ENCODE measurements around the gene MYO9A.
A peak's percentile ranks its signal among the peaks of the same experiment; 100 is the strongest.
"Not testable (repeated sequence)": the region's sequence is repeated elsewhere in the genome, so short reads cannot be mapped to it uniquely, and the experiment has no call there.

Gene MYO9A

GRCh38 chr15:72074335-72075060, 43.5 kb downstream of the MYO9A start:
- TF ChIP-seq CTCF (IDR thresholded peaks at IDR 0.05; ENCODE audit: poor library complexity, severe bottlenecking): no peak
- H3K27me3 ChIP-seq (ENCODE audit: insufficient read depth, poor library complexity, severe bottlenecking): no peaks in the 10 kb centered on the region
- no peak overlapping the region for H3K4me3 ChIP-seq (ENCODE audit: severe bottlenecking)
- ATAC-seq (ENCODE audit: low read depth) (no peak), DNase-seq (ENCODE audit: low spot score) (no peak)
- H3K9me3 ChIP-seq (ENCODE audit: severe bottlenecking): no peaks in the 10 kb centered on the region
- H3K4me1 ChIP-seq (ENCODE audit: insufficient read depth, poor library complexity, severe bottlenecking): no peaks in the 10 kb centered on the region
- no peak overlapping the region for H3K27ac ChIP-seq (ENCODE audit: poor library complexity, severe bottlenecking)
- H3K36me3 ChIP-seq (ENCODE audit: low read depth): no peaks in the 10 kb centered on the region

GRCh38 chr15:72071448-72071825, 46.5 kb downstream of the MYO9A start:
- H3K27me3 ChIP-seq (ENCODE audit: insufficient read depth, poor library complexity, severe bottlenecking); H3K4me1 ChIP-seq (ENCODE audit: insufficient read depth, poor library complexity, severe bottlenecking); H3K4me3 ChIP-seq (ENCODE audit: severe bottlenecking); DNase-seq (ENCODE audit: low spot score); H3K9me3 ChIP-seq (ENCODE audit: severe bottlenecking); ATAC-seq (ENCODE audit: low read depth); H3K36me3 ChIP-seq (ENCODE audit: low read depth); H3K27ac ChIP-seq (ENCODE audit: poor library complexity, severe bottlenecking): not testable (repeated sequence)

GRCh38 chr15:72070817-72071447, 47.0 kb downstream of the MYO9A start:
- no peak for TF ChIP-seq CTCF (IDR thresholded peaks at IDR 0.05; ENCODE audit: poor library complexity, severe bottlenecking)
- H3K36me3 ChIP-seq (ENCODE audit: low read depth): no peaks in the 10 kb centered on the region
- H3K27me3 ChIP-seq (ENCODE audit: insufficient read depth, poor library complexity, severe bottlenecking): no peaks in the 10 kb centered on the region
- no peaks in the 10 kb centered on the region for H3K9me3 ChIP-seq (ENCODE audit: severe bottlenecking)
- no peak overlapping the region for H3K27ac ChIP-seq (ENCODE audit: poor library complexity, severe bottlenecking)
- H3K4me3 ChIP-seq (ENCODE audit: severe bottlenecking): no peak overlapping the region
- no peak for ATAC-seq (ENCODE audit: low read depth)
- no peaks in the 10 kb centered on the region for H3K4me1 ChIP-seq (ENCODE audit: insufficient read depth, poor library complexity, severe bottlenecking)
- DNase-seq (ENCODE audit: low spot score): no peak

- peak; percentile 33; the same call in 1 of the 3 replicates for ATAC-seq (ENCODE audit: low read depth)
- TF ChIP-seq CTCF (IDR thresholded peaks at IDR 0.05; ENCODE audit: poor library complexity, severe bottlenecking): no peak
- Histone ChIP-seq H3K27ac (ENCODE audit: poor library complexity, severe bottlenecking) (no peak overlapping the region), H3K4me1 (ENCODE audit: insufficient read depth, poor library complexity, severe bottlenecking) (no peaks in the 10 kb centered on the region), H3K9me3 (ENCODE audit: severe bottlenecking) (no peaks in the 10 kb centered on the region), H3K4me3 (ENCODE audit: severe bottlenecking) (no peak overlapping the region), H3K36me3 (ENCODE audit: low read depth) (no peaks in the 10 kb centered on the region), H3K27me3 (ENCODE audit: insufficient read depth, poor library complexity, severe bottlenecking) (no peaks in the 10 kb centered on the region)
- DNase-seq (ENCODE audit: low spot score): no peak
Observed at GRCh38 chr15:72068856-72069255, 49.1 kb downstream of the MYO9A start.

GRCh38 chr15:72065801-72066200, 52.1 kb downstream of the MYO9A start:
- Histone ChIP-seq H3K27ac (ENCODE audit: poor library complexity, severe bottlenecking) (no peak overlapping the region), H3K36me3 (ENCODE audit: low read depth) (no peaks in the 10 kb centered on the region), H3K4me3 (ENCODE audit: severe bottlenecking) (no peak overlapping the region), H3K4me1 (ENCODE audit: insufficient read depth, poor library complexity, severe bottlenecking) (no peaks in the 10 kb centered on the region), H3K9me3 (ENCODE audit: severe bottlenecking) (no peaks in the 10 kb centered on the region), H3K27me3 (ENCODE audit: insufficient read depth, poor library complexity, severe bottlenecking) (no peaks in the 10 kb centered on the region)
- ATAC-seq (ENCODE audit: low read depth) (no peak), DNase-seq (ENCODE audit: low spot score) (no peak)
- TF ChIP-seq CTCF (IDR thresholded peaks at IDR 0.05; ENCODE audit: poor library complexity, severe bottlenecking): no peak
